Fibroblast of villous mesenchyme (primary cell): Measurements from ENCODE around the gene TMBIM6. TPM values are rescaled to one million over a fixed set of nuclear protein-coding genes. Genes with fewer than 3 reads are reported as not detected.

Experiments
- DNase-seq: peaks from one replicate; pipeline ENCODE4 v3.0.0-alpha.2; 2010; ENCODE audit warnings: low read depth
- H3K4me3 ChIP-seq: 2 replicates; pipeline ENCODE4 v1.5.1; 2011; ENCODE audit warnings: low read depth, mild to moderate bottlenecking, low read length
- CTCF ChIP-seq: IDR thresholded peaks from 2 replicates; pipeline ENCODE4 v1.5.1; 2012; ENCODE audit warnings: low read depth, mild to moderate bottlenecking, low read length; ENCODE audit not compliant: insufficient read depth
- total RNA-seq: library from RNA; depleted of rRNA; stranded (reverse); fragments of >200 nt; gene quantifications from 2 replicates; pipeline ENCODE4 v1.2.3, GENCODE V29; 2012

The TMBIM6 gene
- total RNA-seq, 1 donor, result 506 TPM

GRCh38 chr12:49790741-49791555, 49.6 kb downstream of the TMBIM6 start:
- no peak for DNase-seq
- no peak overlapping the region for H3K4me3 ChIP-seq
- no peak for TF ChIP-seq CTCF

DNA sequence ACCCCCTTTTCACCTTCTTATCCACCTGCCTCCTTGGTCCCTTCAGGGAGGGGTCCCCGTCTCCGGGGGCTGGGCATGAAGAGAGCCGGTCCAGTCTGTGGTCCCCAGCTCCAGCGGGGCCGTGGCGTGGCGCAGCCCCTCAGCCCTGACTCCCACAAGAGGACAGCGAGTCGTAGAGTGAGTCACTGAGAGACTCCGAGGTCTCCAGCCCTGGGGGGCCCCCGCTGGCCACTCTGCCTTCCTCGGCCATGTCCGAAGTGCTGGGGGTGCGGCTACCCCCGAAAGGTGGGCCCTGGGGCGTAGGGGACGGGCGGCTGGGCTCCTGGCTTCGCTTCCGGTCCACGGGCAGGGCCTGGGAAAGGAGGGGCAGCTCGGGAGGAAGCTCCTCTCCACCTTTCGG, 50.3 kb downstream of the TMBIM6 start:
- H3K4me3 ChIP-seq, result no peak overlapping the region
- no peak for TF ChIP-seq CTCF
- no peak for DNase-seq

DNA sequence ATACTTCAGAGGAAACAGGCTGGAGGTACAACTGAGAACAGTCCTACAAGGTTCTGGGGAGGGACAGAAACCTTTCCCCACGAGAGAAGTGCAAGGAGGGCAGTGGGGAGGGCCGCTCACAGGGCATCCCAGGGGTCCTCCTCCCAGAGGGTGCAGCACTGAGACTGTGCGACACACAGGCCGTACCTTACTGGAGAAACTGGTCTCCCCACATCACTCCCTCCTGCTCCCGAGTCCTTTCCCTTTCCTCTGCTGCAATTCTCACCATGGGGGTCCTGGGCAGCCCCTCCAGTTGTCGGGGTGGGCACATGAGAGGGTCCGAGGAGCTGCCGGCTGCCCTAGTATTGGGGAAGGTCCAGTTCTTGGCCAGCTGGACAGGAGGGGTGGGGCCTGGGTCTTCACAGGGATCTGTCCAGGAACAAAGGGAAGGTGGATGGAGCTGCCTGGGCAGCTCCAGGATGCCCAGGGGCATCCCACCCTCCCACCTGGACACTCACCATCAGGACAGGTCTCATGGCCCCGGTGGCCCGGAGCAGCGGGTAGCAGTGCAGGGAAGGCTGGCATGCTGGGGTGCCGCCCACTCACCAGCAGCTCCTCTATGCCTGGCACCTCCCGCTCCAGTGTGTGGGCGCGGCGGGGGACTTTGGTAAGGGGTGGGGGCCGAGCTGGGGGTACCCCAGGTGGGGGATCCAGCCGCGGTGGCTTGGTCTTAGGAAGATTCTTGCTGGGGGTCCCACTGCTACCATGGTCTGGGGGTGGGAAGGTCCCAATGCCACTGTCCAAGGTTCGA, 51.0 kb downstream of the TMBIM6 start:
- no peak for DNase-seq
- H3K4me3 ChIP-seq, result no peak overlapping the region
- TF ChIP-seq CTCF, result no peak

- DNase-seq, result no peak
- H3K4me3 ChIP-seq, result no peak overlapping the region
- TF ChIP-seq CTCF, result no peak
These were observed 51.7 kb downstream of the TMBIM6 start for GRCh38 chr12:49792976-49793580.

GRCh38 chr12:49793620-49794019, 52.3 kb downstream of the TMBIM6 start:
- no peak overlapping the region for H3K4me3 ChIP-seq
- no peak for TF ChIP-seq CTCF
- DNase-seq, result no peak

DNA sequence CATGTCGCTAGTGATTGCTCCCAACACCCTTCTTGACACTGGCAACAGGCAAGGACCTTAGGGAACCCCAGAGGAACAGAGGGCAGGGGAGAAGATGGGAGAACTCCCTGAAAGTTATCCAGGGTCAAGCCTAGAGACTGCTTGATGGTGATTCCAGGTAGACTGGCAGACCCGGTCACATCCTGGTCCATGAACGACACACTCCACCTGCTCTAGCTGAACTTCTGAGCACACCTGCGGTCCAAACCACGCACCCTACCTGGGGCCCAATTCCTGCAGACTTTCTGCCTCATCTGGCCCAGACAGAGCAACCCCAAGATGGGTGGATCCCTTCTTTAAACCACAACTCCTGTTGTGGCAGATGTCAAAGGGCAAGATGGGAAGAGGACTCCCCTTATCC, 52.7 kb downstream of the TMBIM6 start:
- no peak for TF ChIP-seq CTCF
- DNase-seq, result no peak
- H3K4me3 ChIP-seq, result no peak overlapping the region
